ENCODE results near the gene DDX1. TPM values are rescaled to one million over a fixed set of nuclear protein-coding genes. Genes with fewer than 3 reads are reported as not detected.

DDX1 gene
- total RNA-seq, 1 donor from 2014 or later, result 60.4 TPM

DNA sequence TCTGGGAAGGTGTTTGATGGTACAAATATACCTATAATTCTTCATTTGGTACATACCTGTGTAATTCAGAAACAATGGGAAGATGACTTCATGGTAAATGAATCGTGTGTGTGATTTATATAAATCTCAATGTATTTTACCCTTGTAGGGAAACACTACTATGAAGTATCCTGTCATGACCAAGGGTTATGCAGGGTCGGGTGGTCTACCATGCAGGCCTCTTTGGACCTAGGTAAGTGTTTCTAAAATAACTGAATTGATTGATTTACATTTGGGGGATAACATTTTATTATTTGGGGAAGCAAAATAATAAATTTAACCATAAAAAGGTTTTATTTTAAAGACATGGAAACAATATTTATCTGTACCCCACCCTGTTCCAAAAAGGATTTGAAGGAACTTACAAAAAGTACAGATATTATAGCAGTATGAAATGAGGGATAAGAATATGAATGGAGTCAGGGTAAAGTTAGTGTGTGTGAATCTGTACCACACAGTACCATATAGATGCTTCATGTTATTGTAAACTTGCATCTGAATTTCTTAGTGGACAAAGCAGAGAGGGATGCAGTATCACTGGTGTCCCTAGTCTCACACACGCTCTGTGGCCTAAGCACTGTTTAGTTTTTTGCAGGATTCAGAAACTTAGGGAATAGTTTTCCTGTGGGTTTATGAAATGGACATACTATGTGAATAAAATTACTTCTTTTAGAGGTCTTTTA is 11.5 kb downstream of the DDX1 start:
- Histone ChIP-seq H3K4me3 (no peak overlapping the region), H3K27me3 (ENCODE audit: low read depth) (no peaks in the 10 kb centered on the region), H3K27ac (no peak overlapping the region), H3K4me1 (no peaks in the 10 kb centered on the region), H3K36me3 (peaks cover 100% of the 10 kb centered on the region), H3K9me3 (no peaks in the 10 kb centered on the region)
- ATAC-seq (no peak), DNase-seq (no peak)
- TF ChIP-seq, protein P1, sequence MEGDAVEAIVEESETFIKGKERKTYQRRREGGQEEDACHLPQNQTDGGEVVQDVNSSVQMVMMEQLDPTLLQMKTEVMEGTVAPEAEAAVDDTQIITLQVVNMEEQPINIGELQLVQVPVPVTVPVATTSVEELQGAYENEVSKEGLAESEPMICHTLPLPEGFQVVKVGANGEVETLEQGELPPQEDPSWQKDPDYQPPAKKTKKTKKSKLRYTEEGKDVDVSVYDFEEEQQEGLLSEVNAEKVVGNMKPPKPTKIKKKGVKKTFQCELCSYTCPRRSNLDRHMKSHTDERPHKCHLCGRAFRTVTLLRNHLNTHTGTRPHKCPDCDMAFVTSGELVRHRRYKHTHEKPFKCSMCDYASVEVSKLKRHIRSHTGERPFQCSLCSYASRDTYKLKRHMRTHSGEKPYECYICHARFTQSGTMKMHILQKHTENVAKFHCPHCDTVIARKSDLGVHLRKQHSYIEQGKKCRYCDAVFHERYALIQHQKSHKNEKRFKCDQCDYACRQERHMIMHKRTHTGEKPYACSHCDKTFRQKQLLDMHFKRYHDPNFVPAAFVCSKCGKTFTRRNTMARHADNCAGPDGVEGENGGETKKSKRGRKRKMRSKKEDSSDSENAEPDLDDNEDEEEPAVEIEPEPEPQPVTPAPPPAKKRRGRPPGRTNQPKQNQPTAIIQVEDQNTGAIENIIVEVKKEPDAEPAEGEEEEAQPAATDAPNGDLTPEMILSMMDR (IDR thresholded peaks at IDR 0.05), result no peak
- intact Hi-C loops (cut with DNase I), result no loop called here

DNA sequence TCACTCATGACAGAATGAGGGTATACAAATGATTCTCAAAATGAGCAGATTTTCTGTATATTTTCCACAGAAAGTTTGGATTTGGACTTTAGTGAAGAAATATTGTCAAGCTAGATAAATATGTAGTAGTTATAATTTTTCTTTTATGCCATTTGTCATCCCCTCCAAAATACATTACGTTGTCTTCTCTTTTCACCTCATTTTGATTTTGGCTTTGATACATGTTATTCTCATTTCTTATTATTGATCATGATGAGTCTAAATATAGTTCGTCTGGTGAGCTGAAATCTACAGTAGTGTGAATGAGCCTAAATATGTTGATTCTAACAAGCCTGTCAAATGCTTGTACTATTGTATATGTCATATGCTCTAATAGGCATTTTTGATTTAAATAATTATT is 12.3 kb downstream of the DDX1 start:
- DNase-seq, result no peak
- ATAC-seq, result no peak
- Histone ChIP-seq H3K4me1 (no peaks in the 10 kb centered on the region), H3K4me3 (no peak overlapping the region), H3K9me3 (no peaks in the 10 kb centered on the region), H3K27ac (no peak overlapping the region), H3K27me3 (ENCODE audit: low read depth) (no peaks in the 10 kb centered on the region), H3K36me3 (peaks cover 100% of the 10 kb centered on the region)
- TF ChIP-seq, protein P1 (IDR thresholded peaks at IDR 0.05), result no peak
- intact Hi-C loops (cut with DNase I), result no loop called here

DNA sequence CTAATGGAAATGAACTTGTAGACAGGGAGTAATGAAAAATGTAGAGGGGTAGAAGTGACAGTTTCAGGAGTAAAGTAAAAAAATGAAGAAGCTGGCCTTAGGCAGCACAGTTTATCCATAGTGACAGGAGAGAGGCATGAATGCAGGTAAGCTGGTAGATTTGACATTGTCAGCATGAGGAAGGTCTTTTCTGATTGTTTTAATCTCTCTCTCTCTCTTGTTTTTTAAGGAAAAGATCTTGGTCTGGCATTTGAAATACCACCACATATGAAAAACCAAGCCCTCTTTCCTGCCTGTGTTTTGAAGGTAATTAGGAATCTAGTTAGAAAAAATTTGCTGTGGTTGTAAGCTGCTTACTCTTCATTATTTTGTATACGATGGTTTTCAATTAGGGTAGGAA is 14.1 kb downstream of the DDX1 start:
- intact Hi-C loops (cut with DNase I), result no loop called here
- DNase-seq (no peak), ATAC-seq (no peak)
- Histone ChIP-seq H3K27ac (no peak overlapping the region), H3K9me3 (no peaks in the 10 kb centered on the region), H3K4me1 (no peaks in the 10 kb centered on the region), H3K4me3 (no peak overlapping the region), H3K36me3 (peaks cover 100% of the 10 kb centered on the region), H3K27me3 (ENCODE audit: low read depth) (no peaks in the 10 kb centered on the region)
- TF ChIP-seq, protein P1 (IDR thresholded peaks at IDR 0.05), result no peak

DNA sequence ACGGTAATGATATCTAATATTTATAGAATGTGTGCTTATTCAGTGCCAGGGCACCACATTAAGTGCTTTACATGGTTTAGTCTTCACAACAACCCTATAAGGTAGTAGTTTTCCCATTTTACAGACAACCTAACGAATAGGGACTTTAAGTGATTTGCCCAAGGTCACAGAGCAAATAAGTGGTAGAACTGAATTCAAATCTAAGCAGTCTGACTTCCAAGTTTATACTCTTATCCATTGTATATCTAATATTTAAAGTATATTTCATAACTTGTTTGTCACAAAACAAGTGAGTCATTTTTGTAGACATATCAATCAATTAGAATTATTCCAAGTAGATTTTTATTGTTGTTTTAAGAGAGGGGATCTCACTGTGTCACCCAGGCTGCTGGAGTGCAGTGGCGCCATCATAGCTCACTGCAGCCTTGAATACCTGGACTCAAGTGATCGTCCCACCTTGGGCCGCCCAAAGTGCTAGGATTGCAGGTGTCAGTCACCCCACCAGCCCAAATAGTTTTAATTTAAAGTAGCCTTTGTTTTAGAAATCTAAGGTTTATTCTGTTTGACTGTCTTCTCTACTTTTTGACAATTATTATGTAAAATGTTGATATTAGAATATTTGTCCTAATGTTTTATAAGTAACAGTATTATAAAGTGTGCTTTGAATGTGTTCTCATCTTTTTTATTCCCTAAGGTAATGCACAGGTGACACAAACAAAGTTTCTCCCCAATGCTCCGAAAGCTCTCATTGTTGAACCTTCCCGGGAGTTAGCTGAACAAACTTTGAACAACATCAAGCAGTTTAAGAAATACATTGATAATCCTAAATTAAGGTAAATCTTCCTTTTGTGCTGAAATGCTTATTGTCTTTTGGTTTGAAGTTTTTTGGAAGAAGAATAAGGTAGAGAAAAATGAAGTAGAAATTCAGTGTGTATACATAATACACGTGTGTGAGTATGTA is 15.1 kb downstream of the DDX1 start:
- ATAC-seq, result no peak
- Histone ChIP-seq H3K36me3 (peaks cover 89% of the 10 kb centered on the region), H3K9me3 (no peaks in the 10 kb centered on the region), H3K27ac (no peak overlapping the region), H3K4me1 (no peaks in the 10 kb centered on the region), H3K27me3 (ENCODE audit: low read depth) (no peaks in the 10 kb centered on the region), H3K4me3 (no peak overlapping the region)
- intact Hi-C loops (cut with DNase I), result no loop called here
- no peak for DNase-seq
- TF ChIP-seq, protein P1 (IDR thresholded peaks at IDR 0.05), result no peak

DNA sequence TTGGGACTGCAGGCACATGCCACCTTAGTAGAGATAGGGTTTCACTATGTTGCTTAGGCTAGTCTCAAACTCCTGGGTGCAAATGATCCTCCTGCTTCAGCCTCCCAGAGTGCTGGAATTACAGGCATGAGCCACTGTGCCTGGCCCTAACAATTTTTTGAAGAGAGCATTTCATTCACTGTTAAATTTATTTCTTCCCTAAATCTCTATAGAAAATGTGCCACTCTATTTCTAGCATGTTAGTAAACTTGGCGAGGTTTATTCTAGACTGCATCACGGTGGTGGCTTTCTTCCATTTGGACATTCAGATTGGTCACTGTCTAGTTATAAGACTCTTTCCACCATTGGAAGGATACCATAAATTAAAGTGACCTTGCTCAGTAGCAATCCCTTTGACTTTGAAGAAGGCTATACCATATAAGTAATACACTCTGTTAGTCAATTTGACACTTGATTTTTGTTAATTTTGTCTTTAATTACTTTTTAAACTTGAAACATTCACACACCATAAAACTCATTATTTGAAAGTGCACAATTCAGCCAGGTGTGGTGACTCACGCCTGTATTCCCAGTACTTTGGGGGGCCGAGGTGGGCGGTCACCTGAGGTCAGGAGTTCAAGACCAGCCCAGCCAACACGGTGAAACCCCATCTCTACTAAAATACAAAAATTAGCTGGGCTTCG is 16.2 kb downstream of the DDX1 start:
- H3K9me3 ChIP-seq, result no peaks in the 10 kb centered on the region
- H3K36me3 ChIP-seq, result peaks cover 78% of the 10 kb centered on the region
- no peak overlapping the region for H3K27ac ChIP-seq
- DNase-seq (no peak), ATAC-seq (no peak)
- no peaks in the 10 kb centered on the region for H3K4me1 ChIP-seq
- H3K4me3 ChIP-seq, result no peak overlapping the region
- intact Hi-C loops (cut with DNase I), result no loop called here
- TF ChIP-seq, protein P1 (IDR thresholded peaks at IDR 0.05), result no peak
- no peaks in the 10 kb centered on the region for H3K27me3 ChIP-seq (ENCODE audit: low read depth)
